Fibroblast of lung (primary cell): ENCODE results near the gene METAP1D.

ENCODE experiments used
- EZH2 ChIP-seq: IDR thresholded peaks from 2 replicates; pipeline ENCODE4 v1.5.1; 2012; ENCODE audit warnings: low read length, control low read depth, mild to moderate bottlenecking; ENCODE audit errors: missing control alignments
- TF ChIP-seq, protein P1 (sequence below), 2 donors: IDR thresholded peaks in 1 of 2; conservative IDR thresholded peaks in 1 of 2; 1 replicate in 1 of 2; 2 replicates in 1 of 2; pipeline ENCODE4 v1.5.1; 2011 to 2012; ENCODE audit warnings: low read length in 2 of 2, control low read depth in 1 of 2, inconsistent platforms in 1 of 2, low read depth in 1 of 2, mild to moderate bottlenecking in 1 of 2

DNA sequence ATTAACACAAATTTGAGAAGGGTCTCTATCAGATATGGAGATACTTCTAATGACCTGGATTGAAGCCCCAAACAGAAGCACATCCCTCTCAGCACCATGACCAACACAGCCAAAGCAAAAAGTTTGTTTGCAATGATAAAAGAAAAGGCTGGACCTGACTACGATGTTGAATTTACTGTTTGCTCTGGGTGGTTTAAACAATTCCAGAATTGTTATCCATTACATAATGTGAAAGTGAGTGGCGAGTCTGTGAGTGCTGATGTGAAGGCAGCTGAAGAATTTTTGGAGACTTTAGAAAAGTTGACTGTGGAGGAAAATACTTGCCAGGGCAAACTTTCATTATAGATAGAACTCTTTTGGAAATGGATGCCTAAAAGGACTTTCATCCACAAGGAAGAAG is 120.4 kb downstream of the METAP1D start:
- TF ChIP-seq, protein P1, sequence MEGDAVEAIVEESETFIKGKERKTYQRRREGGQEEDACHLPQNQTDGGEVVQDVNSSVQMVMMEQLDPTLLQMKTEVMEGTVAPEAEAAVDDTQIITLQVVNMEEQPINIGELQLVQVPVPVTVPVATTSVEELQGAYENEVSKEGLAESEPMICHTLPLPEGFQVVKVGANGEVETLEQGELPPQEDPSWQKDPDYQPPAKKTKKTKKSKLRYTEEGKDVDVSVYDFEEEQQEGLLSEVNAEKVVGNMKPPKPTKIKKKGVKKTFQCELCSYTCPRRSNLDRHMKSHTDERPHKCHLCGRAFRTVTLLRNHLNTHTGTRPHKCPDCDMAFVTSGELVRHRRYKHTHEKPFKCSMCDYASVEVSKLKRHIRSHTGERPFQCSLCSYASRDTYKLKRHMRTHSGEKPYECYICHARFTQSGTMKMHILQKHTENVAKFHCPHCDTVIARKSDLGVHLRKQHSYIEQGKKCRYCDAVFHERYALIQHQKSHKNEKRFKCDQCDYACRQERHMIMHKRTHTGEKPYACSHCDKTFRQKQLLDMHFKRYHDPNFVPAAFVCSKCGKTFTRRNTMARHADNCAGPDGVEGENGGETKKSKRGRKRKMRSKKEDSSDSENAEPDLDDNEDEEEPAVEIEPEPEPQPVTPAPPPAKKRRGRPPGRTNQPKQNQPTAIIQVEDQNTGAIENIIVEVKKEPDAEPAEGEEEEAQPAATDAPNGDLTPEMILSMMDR (conservative IDR thresholded peaks at IDR 0.05 in 1 of 2, IDR thresholded peaks at IDR 0.05 in 1 of 2; ENCODE audit: low read depth in 1 of 2, low read length in 2 of 2) = no peak
- no peak for TF ChIP-seq EZH2
